GM12872 (cell line): Measurements from ENCODE around the gene PXK.

ENCODE experiments used
- CTCF ChIP-seq: IDR thresholded peaks from 3 replicates; pipeline ENCODE4 v1.5.1; 2011; ENCODE audit warnings: low read depth, mild to moderate bottlenecking, low read length, moderate library complexity; ENCODE audit not compliant: insufficient read depth

Gene PXK

GRCh38 chr3:58308728-58309127, 24.0 kb upstream of the PXK start:
- no peak for TF ChIP-seq CTCF

GRCh38 chr3:58317811-58318210, 14.9 kb upstream of the PXK start:
- TF ChIP-seq CTCF: no peak

- TF ChIP-seq CTCF: no peak
Measured at GRCh38 chr3:58321791-58322190, 10.9 kb upstream of the PXK start.

GRCh38 chr3:58322793-58323192, 9.9 kb upstream of the PXK start:
- TF ChIP-seq CTCF: no peak

- TF ChIP-seq CTCF: no peak
Measured at GRCh38 chr3:58323529-58324390, 8.9 kb upstream of the PXK start.

- TF ChIP-seq CTCF: no peak
Measured at GRCh38 chr3:58324391-58325390, 8.0 kb upstream of the PXK start.

GRCh38 chr3:58325525-58325992, 7.1 kb upstream of the PXK start:
- TF ChIP-seq CTCF: no peak
